ENCODE results near the gene GPR171.

- TF ChIP-seq, protein P1, sequence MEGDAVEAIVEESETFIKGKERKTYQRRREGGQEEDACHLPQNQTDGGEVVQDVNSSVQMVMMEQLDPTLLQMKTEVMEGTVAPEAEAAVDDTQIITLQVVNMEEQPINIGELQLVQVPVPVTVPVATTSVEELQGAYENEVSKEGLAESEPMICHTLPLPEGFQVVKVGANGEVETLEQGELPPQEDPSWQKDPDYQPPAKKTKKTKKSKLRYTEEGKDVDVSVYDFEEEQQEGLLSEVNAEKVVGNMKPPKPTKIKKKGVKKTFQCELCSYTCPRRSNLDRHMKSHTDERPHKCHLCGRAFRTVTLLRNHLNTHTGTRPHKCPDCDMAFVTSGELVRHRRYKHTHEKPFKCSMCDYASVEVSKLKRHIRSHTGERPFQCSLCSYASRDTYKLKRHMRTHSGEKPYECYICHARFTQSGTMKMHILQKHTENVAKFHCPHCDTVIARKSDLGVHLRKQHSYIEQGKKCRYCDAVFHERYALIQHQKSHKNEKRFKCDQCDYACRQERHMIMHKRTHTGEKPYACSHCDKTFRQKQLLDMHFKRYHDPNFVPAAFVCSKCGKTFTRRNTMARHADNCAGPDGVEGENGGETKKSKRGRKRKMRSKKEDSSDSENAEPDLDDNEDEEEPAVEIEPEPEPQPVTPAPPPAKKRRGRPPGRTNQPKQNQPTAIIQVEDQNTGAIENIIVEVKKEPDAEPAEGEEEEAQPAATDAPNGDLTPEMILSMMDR (tag by site-specific recombination; IDR thresholded peaks at IDR 0.05): no peak
- TF ChIP-seq, protein P2, sequence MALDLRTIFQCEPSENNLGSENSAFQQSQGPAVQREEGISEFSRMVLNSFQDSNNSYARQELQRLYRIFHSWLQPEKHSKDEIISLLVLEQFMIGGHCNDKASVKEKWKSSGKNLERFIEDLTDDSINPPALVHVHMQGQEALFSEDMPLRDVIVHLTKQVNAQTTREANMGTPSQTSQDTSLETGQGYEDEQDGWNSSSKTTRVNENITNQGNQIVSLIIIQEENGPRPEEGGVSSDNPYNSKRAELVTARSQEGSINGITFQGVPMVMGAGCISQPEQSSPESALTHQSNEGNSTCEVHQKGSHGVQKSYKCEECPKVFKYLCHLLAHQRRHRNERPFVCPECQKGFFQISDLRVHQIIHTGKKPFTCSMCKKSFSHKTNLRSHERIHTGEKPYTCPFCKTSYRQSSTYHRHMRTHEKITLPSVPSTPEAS (tag by site-specific recombination; IDR thresholded peaks at IDR 0.05): no peak
- TF ChIP-seq ZNF214 (tag by site-specific recombination; IDR thresholded peaks at IDR 0.05; ENCODE audit: borderline replicate concordance): no peak
- TF ChIP-seq ZNF768 (tag by site-specific recombination; IDR thresholded peaks at IDR 0.05): no peak
- TF ChIP-seq ZNF341 (tag by site-specific recombination; IDR thresholded peaks at IDR 0.05; ENCODE audit: low read depth): no peak
- no peak for TF ChIP-seq ZNF623 (tag by site-specific recombination; IDR thresholded peaks at IDR 0.05)
- TF ChIP-seq ZNF174 (tag by site-specific recombination; IDR thresholded peaks at IDR 0.05): no peak
- no peak for TF ChIP-seq ZNF416 (tag by site-specific recombination; IDR thresholded peaks at IDR 0.05)
- TF ChIP-seq ZNF175 (tag by site-specific recombination; IDR thresholded peaks at IDR 0.05): no peak
- no peak for TF ChIP-seq ZNF423 (tag by site-specific recombination; IDR thresholded peaks at IDR 0.05)
- TF ChIP-seq ZNF629 (tag by site-specific recombination; IDR thresholded peaks at IDR 0.05): no peak
- no peak for TF ChIP-seq ZNF133 (tag by site-specific recombination; IDR thresholded peaks at IDR 0.05)
- no peak for TF ChIP-seq ZNF140 (tag by site-specific recombination; IDR thresholded peaks at IDR 0.05)
Measured at GRCh38 chr3:151216641-151217607, 13.9 kb upstream of the GPR171 start.

Data from HEK293 (cell line).